H1 (cell line): Measurements from ENCODE around the gene ITGB7.

ENCODE experiments used
- BRCA1 ChIP-seq: IDR thresholded peaks from 2 replicates; pipeline ENCODE4 v1.6.1; 2012; ENCODE audit warnings: low read depth, low read length, improper control_type of control experiment
- GABPA ChIP-seq: IDR thresholded peaks from 2 replicates; pipeline ENCODE4 v1.6.1; 2011; ENCODE audit warnings: mild to moderate bottlenecking, low read length, moderate library complexity, borderline replicate concordance; ENCODE audit not compliant: insufficient read depth
- JUN ChIP-seq: IDR thresholded peaks from 2 replicates; pipeline ENCODE4 v1.6.1; 2011; ENCODE audit warnings: low read depth, mild to moderate bottlenecking, improper control_type of control experiment, low read length
- JUND ChIP-seq: IDR thresholded peaks from 2 replicates; pipeline ENCODE4 v1.6.1; 2011; ENCODE audit warnings: mild to moderate bottlenecking, improper control_type of control experiment, low read length
- POLR2A ChIP-seq, 2 experiments: IDR thresholded peaks; 1 replicate in 1 of 2; 2 replicates in 1 of 2; pipeline ENCODE4 v1.6.1; 2011; ENCODE audit warnings: low read depth in 2 of 2, low read length in 2 of 2, mild to moderate bottlenecking in 2 of 2; ENCODE audit errors: control extremely low read depth in 1 of 2
- POLR2AphosphoS5 ChIP-seq: IDR thresholded peaks from 2 replicates; pipeline ENCODE4 v1.6.1; 2011; ENCODE audit warnings: low read depth, low read length
- ZNF274 ChIP-seq: IDR thresholded peaks from 2 replicates; pipeline ENCODE4 v1.7.0; 2012; ENCODE audit warnings: low read length, borderline replicate concordance; ENCODE audit errors: extremely low read depth
- TF ChIP-seq, protein P1 (sequence below): IDR thresholded peaks from 2 replicates; pipeline ENCODE4 v1.6.1; 2012; ENCODE audit warnings: inconsistent platforms
- TF ChIP-seq, protein P2 (sequence below), 3 experiments: IDR thresholded peaks; 1 replicate in 2 of 3; 2 replicates in 1 of 3; pipeline versions ENCODE4 v1.5.1 to v1.6.1; 2011; ENCODE audit warnings: low read length in 3 of 3, mild to moderate bottlenecking in 3 of 3, inconsistent platforms in 2 of 3, low read depth in 1 of 3, moderate library complexity in 1 of 3; ENCODE audit not compliant: insufficient read depth in 1 of 3; ENCODE audit errors: control extremely low read depth in 1 of 3

DNA sequence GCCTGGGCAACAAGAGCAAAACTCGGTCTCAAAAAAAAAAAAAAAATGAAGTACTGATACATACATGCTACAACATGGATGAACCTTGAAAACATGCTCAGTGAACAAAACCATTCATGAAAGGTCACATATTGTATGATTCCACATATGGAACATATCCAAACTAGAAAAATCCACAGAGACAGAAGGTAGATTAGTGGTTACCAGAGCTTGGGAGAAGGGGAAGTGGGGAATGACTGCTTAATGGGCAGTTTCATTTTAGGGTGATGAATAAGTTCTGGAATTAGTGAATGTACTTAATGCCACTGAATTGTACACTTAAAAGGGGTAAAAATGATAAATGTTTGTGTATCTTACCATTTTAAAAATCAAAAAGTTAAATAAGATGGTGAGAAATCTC lies 2.7 kb downstream of the ITGB7 start:
- TF ChIP-seq POLR2A (IDR thresholded peaks at IDR 0.05; ENCODE audit: control extremely low read depth in 1 of 2, low read depth in 2 of 2, low read length in 2 of 2): no peak
- TF ChIP-seq POLR2AphosphoS5: no peak
- TF ChIP-seq JUN: no peak
- no peak for TF ChIP-seq ZNF274
- TF ChIP-seq GABPA: no peak
- TF ChIP-seq JUND: no peak
- TF ChIP-seq, protein P1, sequence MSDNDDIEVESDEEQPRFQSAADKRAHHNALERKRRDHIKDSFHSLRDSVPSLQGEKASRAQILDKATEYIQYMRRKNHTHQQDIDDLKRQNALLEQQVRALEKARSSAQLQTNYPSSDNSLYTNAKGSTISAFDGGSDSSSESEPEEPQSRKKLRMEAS: no peak
- no peak for TF ChIP-seq BRCA1
- TF ChIP-seq, protein P2, sequence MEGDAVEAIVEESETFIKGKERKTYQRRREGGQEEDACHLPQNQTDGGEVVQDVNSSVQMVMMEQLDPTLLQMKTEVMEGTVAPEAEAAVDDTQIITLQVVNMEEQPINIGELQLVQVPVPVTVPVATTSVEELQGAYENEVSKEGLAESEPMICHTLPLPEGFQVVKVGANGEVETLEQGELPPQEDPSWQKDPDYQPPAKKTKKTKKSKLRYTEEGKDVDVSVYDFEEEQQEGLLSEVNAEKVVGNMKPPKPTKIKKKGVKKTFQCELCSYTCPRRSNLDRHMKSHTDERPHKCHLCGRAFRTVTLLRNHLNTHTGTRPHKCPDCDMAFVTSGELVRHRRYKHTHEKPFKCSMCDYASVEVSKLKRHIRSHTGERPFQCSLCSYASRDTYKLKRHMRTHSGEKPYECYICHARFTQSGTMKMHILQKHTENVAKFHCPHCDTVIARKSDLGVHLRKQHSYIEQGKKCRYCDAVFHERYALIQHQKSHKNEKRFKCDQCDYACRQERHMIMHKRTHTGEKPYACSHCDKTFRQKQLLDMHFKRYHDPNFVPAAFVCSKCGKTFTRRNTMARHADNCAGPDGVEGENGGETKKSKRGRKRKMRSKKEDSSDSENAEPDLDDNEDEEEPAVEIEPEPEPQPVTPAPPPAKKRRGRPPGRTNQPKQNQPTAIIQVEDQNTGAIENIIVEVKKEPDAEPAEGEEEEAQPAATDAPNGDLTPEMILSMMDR (IDR thresholded peaks at IDR 0.05; ENCODE audit: control extremely low read depth in 1 of 3, insufficient read depth in 1 of 3, low read depth in 1 of 3, low read length in 3 of 3): no peak
